ENCODE measurements around the gene P2RY10. TPM values are rescaled to one million over a fixed set of nuclear protein-coding genes. Genes with fewer than 3 reads are reported as not detected.

Gene P2RY10
- total and polyA plus RNA-seq, 2 of the 13 experiments (the other 11 are each of a cell fraction or from before 2014, with no cell fraction given): not detected

GRCh38 chrX:78979789-78980464 is 34.7 kb downstream of the P2RY10 start (continued):
- TF ChIP-seq ASH2L (IDR thresholded peaks at IDR 0.05; ENCODE audit: insufficient read length, low read depth, low read length) (no peak), ZNF782 (CRISPR knock-in tag; IDR thresholded peaks at IDR 0.05; ENCODE audit: borderline replicate concordance) (no peak), ZBTB40 (IDR thresholded peaks at IDR 0.05) (no peak), ZBTB40 (CRISPR knock-in tag; IDR thresholded peaks at IDR 0.05) (no peak)

All from HepG2 (cell line).